HG03342 (cell line): ENCODE data around the gene GAB1.

Experiments used
- ATAC-seq: cut with Tn5 transposase; IDR thresholded peaks from one replicate; pipeline ENCODE4 v1.9.1; 2021; ENCODE audit warnings: mild to moderate bottlenecking, moderate library complexity; ENCODE audit not compliant: unreplicated experiment

GAB1 gene

DNA sequence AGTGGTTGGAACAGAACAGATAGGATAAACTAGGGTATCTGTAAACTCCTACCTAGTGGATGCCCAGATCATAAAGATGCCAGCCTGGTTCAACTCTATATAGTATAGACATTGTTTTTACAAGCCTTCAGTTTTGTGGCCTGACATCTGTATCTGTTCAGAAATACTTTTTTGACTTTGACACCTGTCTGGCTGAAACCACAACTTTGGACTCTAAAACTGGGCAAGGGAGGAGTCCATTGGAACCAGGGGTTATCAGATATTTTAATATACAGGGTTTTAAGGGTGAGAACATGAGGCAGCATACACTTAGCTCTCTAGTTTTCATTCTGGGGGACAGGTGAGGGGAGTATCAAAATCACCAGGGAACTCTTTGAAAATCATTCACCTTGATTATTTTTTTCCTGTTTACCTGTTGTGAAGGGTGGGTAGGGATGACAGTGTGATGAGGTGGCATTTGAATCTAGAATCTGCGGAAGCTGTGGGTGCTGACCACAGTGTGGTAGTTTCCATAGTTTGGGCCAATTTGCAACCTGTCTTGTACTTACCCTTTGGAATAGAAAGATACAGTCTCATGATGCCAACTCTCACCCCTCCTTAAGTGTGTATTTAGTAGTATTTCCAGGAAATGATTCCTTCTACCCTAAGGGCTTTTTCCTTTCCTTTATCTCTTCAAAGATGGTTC, 20.6 kb downstream of the GAB1 start:
- ATAC-seq = no peak

DNA sequence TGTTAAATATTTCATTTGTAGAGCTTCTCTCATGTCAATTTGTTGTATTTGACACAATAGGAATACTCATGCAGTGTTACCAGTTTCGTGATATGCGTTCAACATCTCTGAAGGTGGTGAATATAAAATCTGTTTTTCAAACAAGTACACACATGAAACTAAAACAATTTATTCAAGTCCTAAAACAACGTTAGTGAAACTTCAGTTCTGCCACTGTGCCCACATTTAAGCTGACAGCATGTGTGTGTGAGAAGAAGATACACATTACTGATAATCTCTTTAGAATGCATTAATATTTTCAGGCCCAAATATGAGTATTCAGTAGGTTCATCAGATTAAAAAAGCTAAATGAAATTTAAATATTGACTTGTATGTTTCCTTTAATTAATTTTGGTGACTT, 21.7 kb downstream of the GAB1 start:
- no peak for ATAC-seq

DNA sequence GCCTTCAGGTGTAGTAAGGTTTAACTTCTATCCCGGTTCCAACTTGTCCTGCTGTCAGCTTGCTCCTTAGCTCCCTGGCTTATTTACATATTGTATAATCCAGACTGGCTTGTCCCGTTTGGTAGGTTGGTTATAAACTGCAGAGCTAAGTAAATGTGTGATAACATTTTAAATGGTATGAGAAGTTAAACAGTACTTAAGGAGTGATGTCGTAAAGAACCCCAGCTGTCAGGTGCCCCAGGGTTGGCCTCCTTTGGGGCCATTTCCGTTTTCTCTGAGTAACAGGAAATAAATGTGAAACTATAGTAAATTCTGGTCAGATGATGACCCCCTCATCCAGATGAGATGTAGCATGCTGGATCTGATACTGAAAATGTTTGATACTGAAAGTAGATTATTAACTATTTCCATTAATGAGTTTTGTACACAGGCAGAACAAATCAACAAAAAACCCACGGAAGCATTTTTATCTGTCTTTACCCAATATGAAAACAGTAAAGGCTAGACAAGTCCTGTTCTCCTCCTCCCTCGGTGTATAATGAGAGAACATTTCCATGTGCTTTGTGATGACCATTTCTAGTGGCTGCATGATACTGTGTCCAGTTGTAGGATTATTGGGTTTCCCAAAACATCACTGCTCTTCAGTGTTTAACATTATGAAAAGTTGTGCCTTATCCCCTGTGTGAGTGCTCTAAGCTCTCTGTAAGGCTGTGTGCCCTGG, 22.4 kb downstream of the GAB1 start:
- peak; percentile 96 for ATAC-seq

DNA sequence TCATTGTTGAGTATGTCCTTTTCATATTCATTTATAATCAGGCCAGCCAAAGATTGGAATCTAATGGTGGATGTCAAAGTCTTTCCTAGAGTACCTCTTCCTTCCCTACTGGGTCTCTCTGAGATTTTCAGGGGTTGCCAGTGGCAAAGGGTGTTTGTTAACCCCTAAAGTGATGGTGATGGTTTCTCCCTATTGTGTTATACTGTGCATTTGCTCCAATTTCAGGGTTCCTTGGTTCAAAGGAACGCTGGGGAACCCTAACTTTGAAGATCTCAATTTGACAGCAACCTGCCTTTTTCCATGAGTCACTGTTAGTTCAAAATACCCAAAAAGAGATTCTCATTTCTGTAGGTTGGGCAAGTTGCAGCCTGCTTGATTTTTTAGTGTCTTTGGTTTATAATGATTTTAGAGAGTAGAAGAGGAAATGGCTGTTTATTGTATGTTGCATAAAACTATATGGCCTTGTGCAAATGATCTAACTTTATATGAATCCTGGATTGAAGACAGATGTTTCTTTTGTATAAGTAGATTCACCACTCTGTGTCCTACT, 23.0 kb downstream of the GAB1 start:
- no peak for ATAC-seq

DNA sequence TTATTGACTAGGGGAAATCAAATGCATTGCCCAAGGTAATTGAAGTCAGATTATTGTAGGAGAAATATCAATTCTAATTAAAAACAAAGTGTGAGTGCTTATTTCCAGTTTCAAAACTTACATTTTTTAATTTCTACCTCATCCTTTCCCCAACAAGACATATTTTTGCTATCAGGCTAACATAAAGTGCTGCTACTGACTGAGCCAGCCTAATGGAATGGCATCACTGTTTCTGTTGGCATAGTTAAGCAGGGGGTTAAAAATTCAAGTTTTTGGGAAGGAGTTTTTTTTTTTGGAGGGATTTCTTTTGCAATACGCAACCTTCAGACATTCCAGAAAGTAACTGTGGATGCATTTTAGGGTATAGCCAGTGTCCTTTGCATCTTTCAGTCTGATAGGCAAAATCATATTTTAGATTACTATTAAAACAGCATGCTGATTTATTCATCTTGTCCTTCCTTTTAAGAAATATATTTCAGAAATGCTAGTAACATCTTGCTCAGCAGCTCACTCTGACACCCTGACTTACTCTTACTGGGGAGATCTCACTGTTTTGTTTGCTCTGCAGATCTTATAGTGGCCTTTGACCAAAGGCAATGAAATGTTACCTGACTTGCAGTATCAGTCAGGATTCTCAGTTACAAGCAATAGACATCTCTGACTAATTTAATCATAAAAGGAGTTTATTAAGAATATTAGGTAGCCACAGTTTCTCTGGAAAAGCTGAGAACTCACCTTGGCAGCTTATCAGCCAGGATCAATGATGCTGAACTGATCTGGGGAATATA, 24.4 kb downstream of the GAB1 start:
- ATAC-seq = no peak

DNA sequence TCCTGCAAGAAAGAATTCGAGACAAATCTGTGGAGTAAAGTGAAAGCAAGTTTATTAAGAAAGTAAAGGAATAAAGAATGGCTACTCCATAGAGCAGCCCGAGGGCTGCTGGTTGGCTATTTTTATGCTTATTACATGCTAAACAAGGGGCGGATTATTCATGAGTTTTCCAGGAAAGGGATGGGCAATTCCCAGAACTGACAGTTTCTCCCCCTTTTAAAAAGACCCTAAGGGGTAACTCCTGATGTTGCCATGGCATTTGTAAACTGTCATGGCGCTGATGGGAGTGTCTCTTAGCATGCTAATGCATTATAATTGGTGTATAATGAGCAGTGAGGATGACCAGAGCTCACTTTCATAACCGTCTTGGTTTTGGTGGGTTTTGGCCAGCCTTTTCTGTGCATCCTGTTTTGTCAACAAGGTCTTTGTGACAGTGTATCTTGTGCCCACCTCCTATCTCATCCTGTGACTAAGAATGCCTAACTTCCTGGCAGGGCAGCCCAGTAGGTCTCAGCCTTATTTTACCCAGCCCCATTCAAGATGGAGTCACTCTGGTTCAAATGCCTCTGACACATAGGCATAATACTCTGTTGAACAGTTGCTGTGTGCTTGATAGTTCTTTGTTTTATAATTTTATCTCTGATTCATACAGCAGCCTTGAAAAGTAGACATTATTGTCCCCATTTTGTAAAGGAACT, 25.8 kb downstream of the GAB1 start:
- ATAC-seq = no peak

DNA sequence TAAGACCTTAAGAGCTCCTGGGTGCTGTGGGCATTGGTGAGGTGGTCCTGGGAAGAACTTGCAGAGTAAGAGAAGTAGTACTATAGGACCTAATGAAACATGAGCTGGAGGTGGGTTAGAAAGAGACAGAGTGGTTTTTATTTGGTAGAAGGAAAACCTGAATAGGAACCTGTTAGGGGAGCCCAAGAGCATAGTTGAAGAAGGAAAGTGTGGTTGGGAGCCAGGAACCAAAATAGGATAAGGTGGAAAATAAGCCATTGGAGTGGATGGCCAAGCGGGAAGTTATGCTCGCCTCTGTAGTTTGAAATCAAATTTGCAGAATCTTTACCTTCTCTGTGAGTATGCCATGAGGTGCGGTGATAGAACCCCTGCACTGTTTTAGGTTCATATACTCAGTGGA, 26.7 kb downstream of the GAB1 start:
- ATAC-seq = no peak

DNA sequence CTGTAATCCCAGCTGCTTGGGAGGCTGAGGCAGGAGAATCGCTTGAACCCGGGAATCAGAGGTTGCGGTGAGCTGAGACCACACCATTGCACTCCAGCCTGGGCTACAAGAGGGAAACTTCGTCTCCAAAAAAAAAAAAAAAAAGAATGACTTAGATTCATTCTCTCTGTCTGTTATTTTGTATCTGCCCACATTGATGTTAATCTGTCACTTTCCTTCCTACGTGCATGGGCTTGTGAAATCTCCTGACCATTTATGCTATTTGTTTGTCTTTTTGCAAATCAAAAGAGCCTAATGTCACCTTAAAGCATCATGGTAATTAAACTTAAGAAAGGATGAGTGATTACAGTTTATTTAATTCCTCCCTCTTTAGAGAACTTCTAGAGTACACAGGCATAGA, 27.4 kb downstream of the GAB1 start:
- ATAC-seq = no peak

DNA sequence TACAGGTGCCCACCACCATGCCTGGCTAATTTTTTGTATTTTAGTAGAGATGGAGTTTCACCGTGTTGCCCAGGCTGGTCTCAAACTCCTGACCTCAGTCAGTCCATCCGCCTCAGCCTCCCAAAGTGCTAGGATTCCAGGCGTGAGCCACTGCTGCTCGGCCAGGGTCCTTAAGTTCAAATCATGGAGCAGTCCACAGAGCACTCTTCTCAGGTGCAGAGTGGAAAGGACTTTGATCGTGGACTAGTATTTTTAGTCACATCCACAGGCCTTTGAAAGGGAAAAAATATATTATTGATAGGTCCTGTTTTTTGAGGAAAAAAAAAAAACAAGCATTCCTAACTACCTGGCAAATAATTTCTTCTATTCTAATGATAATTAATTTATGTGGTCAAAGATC, 31.2 kb downstream of the GAB1 start:
- no peak for ATAC-seq

DNA sequence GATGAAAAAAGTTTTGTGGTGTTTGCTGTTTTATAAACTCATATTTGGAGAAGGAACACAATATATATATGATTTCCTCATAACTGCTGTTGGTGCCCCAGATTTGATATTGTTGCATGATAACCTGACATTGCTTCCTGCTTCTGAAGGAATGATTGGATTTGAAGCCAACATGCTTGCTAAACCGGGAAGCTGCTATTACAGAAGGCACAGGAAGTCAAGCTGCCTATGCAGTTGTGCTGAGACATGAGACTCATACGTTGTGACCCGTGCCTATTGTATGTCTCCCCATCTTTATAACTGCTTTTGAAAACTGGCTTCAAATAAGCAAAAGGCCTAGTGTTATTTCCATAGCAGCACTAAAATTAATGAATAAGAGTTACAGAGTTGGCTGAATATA, 32.9 kb downstream of the GAB1 start:
- ATAC-seq = no peak

DNA sequence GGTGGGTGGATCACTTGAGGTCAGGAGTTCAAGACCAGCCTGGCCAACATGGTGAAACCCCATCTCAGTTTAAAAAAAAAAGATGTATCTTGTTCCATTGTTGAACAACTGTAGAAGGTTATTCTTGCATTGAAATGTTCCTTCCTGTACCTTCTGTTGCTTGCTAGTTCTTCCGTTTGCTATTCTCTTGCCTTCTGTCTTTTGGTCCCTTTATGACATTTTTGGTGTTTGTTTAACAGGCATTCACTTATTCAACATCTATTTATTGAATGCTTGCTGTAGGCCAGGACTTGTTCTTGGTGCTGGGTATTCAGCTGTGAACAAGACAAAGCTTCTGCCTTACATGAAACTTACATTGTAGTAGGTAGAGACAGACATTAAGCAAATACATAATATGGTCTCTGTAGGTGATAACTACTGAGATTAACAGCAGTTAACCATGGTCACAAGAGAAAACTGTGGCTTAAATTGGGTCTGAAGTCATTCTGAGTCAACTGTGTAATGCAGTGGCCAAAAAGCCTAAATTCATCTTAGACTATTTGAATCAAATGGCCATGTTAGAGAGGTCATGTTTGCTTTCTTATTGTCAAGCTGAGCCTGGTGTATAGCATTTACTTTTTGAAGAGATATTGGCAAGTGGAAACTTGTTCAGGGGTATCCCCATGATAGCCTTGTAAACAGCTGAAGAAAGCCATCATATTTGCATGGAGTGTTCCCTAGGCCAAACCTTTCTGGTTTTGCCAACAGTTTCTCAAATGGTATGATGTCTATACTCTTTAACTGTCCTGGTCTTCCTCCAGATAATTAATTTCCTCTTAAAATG, 35.6 kb downstream of the GAB1 start:
- peak; percentile 54 for ATAC-seq

DNA sequence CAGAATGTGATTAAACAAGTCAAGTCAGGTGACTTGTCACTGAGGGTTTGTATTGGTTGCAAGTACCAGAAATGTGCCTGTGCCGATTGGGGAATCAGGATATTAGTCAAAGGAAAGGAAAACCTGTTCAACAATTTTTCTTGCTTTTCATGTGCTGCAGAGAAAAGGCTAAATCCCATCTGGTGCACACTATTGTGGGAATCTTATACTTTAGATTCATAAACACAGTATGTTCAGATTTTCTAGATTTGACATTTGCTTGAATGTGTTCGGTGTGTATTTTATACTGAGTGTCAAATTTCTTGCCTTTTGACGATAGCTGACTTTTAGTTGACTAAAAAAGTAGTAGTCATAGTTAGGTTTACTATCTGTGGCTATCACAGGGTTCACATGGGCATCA, 37.6 kb downstream of the GAB1 start:
- ATAC-seq = no peak

DNA sequence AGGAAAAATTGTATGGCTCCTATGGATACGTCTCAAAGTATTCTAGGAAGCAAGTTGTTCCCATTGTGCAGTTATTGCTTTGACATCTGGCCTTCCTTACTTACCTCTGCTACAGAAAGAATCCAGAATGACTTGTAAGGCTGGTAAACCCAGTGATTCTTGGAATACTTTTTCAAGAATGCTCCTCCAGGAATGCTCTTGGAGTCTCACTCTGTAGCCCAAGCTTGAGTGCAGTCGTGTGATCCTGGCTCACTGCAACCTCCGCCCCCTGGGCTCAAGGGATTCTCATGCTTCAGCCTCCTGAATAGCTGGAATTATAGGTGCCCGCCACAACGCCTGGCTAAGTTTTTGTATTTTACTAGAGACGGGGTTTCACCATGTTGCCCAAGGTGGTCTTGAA, 38.1 kb downstream of the GAB1 start:
- ATAC-seq = no peak

DNA sequence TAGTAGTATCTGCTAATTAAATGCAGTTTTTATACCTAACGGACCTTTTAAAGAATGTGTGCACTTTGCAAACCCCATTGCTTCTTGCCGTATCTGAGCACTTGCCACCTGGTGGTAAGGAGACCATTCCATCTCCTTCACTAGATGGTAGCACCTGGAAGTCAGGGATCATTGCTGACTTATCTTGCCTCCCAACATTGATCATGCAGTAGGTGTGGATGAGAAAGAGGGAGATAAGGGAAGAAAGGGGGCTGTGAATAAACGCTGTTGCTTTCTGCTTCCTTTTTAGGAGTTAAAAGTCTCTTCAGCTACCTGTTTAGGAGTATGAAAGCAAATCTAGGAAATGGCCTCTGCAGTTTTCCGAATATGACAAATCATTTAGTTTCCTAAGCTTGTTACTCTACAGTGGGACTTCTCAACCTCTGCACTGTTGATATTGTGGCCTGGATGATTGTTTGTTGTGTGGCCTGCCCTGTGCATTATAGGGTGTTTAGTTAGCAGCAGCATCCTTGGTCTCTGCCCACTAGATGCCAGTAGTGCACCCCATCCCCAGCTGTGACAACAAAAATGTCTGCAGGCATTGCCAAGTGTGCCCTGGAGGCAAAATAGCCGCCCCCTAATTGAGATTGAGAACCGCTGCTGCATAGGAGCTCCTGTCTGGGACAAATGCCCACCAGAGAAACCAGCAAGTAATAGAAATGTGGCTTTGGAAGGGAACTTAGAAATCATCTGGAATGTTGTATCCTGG, 38.8 kb downstream of the GAB1 start:
- peak; percentile 50 for ATAC-seq

DNA sequence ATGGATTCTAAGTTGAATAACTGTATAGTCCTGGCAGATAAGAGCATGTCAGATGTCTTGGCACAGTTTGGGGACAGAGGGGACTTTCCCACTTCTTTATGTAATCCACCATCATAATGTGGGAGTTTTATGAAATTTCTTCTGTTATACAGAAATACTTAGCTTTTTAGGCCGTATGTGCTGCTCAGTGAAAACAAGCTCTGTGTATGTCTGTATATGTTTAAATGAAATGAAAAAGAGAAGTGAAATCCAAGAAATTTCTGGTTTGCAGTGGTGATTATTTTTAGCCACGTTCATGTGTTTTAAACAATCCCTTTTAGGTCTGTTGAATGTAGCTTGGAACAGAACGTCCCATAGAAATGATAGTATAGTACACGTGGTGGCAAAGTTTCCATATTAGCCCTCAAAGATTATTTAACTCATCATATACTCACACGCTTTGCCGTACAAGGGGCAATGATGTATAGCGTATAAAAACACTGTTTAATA, 41.0 kb downstream of the GAB1 start:
- ATAC-seq = peak; percentile 57

DNA sequence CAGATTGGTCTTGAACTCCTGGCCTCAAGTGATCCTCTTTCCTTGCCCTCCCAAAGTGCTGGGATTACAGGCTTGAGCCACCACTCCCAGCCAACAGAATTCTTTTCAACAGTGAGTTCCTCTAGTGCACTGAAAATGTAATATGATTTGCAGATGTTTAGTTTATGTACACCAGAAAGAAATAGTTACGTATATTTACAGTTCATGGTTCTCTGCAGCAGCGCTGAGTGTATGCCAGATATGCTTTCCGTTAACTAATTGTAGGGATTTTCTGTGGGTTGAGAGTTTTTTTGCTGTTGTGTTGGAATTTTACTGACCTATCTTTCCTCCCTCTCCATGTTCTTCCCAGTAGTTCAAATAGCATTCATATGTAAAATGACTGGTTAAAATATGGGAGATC, 44.0 kb downstream of the GAB1 start:
- ATAC-seq = no peak

DNA sequence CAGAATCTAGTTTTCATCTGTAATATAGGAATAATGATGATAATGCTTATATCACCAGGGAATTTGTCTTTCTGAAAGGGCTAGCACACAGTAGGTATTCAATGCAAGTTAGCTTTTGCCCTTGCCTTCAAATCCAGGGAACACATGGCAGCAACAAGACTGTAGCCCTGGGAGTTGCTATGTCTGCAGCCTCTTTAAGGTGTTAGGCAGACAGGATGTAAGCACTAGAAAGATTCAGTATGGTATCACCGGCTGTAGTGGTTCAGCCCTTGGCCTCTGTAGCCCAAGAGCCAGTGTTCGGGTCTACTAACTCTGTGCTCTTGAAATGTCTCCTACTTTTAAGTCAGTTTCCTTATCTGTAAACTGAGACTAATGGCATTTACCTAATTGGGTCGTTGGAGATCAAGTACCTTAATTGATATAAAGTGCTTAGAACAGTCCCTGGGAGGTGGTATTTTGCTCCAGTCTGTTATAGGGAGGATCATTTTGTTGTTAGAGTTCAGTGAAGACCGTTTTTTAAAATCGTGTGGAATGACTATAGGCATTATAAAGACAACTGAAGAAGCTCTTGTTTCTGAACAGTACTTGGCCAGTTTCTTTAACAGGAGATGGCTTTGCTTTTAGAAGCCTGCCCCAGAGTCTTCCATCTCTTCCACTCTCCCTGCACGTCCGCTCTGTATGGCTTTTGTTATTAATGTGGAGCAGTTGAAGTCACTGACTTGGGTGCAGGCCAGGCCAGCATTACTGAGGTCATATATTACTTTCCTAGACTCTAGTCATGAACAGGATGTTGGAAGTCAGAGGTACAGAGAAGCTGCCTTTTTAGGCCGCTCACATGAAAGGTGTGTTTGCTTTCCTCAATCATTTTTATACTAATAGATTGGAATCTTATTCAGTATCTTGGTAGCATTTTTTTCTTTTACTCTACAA, 44.8 kb downstream of the GAB1 start:
- ATAC-seq = peak; percentile 38

DNA sequence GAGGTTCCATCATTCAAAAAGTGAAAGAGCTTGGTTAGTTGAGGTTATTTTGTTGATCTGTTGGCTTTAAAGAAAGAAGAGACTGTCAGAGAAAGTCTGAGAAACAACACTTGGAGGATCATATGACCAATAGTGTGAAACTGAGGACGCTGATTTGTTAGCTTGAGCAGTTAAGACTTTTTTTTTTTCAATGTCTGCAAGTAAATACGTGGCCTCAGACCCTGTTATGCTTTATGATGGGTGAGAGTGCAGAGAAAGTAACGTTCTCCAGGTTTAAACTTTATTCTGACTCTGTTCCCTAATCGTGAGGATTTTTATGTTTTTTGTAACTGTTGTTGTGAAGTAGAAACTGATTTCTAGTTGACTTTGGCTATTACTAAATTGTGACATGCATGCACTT, 45.9 kb downstream of the GAB1 start:
- no peak for ATAC-seq
